Progenitor cell of endocrine pancreas (in vitro differentiated cells): ENCODE data around the gene DPP8. TPM values are rescaled to one million over a fixed set of nuclear protein-coding genes. Genes with fewer than 3 reads are reported as not detected.
A peak's percentile ranks its signal among the peaks of the same experiment; 100 is the strongest.
"Not testable (repeated sequence)": the region's sequence is repeated elsewhere in the genome, so short reads cannot be mapped to it uniquely, and the experiment has no call there.

Experiments used
- DNase-seq: peaks from one replicate; pipeline ENCODE4 v3.0.0; 2021; ENCODE audit warnings: low spot score; ENCODE audit not compliant: unreplicated experiment
- H3K27ac Mint-ChIP-seq: 2 replicates; pipeline ENCODE4 v1.8.0; 2021; ENCODE audit warnings: mild to moderate bottlenecking, moderate library complexity, mixed read lengths
- H3K27me3 Mint-ChIP-seq: 2 replicates; pipeline ENCODE4 v1.8.0; 2021; ENCODE audit warnings: mixed read lengths
- H3K36me3 Mint-ChIP-seq: 2 replicates; pipeline ENCODE4 v1.8.0; 2022; ENCODE audit warnings: mixed read lengths; ENCODE audit not compliant: insufficient read depth
- H3K4me1 Mint-ChIP-seq: 2 replicates; pipeline ENCODE4 v1.8.0; 2021; ENCODE audit warnings: low read depth, mixed read lengths
- H3K4me3 Mint-ChIP-seq: 2 replicates; pipeline ENCODE4 v1.8.0; 2021; ENCODE audit warnings: low read depth, mild to moderate bottlenecking, moderate library complexity, mixed read lengths
- H3K9me3 Mint-ChIP-seq: 2 replicates; pipeline ENCODE4 v1.8.0; 2021; ENCODE audit warnings: low read depth, mixed read lengths
- total RNA-seq: library from RNA; stranded (reverse); gene quantifications from 2 replicates; pipeline ENCODE4 v1.2.1, GENCODE V29; 2021
- TF ChIP-seq, protein P1 (sequence below): fragments of 200-600 bp; sonication (generic); IDR thresholded peaks from one replicate; pipeline ENCODE4 v1.5.0; 2021; ENCODE audit warnings: antibody characterized with exemption, mild to moderate bottlenecking; ENCODE audit not compliant: unreplicated experiment

The DPP8 gene
- total RNA-seq, 1 donor from 2014 or later, result 30.7 TPM

DNA sequence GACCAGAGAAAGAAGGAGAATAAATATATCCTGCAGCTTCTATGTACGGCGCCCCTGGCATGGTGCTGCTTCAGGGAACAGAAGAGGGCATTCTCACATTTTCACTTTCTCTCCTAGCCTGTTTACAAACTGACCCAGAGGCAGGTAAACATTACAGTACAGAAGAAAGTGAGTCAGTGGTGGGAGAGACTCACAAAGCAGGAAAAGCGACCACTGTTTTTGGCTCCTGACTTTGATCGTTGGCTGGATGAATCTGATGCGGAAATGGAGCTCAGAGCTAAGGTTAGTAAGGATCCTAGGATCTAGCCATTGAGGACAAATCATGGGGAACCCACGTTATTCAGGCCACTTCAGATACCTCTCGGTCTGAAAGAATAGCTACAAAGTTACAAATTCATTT lies 39.1 kb upstream of the DPP8 start:
- no peak overlapping the region for H3K4me3 Mint-ChIP-seq
- H3K9me3 Mint-ChIP-seq, result no peaks in the 10 kb centered on the region
- no peaks in the 10 kb centered on the region for H3K27me3 Mint-ChIP-seq
- no peak for DNase-seq
- H3K4me1 Mint-ChIP-seq, result peaks cover 20% of the 10 kb centered on the region
- H3K27ac Mint-ChIP-seq, result no peak overlapping the region
- peaks cover 49% of the 10 kb centered on the region for H3K36me3 Mint-ChIP-seq
- TF ChIP-seq, protein P1, sequence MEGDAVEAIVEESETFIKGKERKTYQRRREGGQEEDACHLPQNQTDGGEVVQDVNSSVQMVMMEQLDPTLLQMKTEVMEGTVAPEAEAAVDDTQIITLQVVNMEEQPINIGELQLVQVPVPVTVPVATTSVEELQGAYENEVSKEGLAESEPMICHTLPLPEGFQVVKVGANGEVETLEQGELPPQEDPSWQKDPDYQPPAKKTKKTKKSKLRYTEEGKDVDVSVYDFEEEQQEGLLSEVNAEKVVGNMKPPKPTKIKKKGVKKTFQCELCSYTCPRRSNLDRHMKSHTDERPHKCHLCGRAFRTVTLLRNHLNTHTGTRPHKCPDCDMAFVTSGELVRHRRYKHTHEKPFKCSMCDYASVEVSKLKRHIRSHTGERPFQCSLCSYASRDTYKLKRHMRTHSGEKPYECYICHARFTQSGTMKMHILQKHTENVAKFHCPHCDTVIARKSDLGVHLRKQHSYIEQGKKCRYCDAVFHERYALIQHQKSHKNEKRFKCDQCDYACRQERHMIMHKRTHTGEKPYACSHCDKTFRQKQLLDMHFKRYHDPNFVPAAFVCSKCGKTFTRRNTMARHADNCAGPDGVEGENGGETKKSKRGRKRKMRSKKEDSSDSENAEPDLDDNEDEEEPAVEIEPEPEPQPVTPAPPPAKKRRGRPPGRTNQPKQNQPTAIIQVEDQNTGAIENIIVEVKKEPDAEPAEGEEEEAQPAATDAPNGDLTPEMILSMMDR, result no peak

DNA sequence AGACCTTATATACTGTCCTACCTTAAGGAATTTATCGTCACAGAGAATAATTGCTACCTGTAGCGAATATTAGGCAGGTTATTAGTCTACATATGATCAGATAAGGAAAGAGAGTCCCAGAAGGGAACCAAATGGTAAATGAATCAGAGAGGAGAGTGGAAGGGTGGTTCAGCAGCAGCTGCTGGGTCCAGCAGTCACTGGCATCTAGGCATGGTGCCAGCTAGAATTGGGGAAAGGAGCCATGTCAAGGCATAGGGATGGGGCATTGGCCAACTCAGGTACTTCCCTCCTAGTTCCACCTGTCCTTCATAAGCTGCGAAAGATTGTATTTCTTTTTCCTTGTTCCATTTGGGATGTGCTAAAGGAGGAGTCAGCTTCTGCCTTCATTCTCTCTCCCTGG lies 36.2 kb upstream of the DPP8 start:
- no peak for DNase-seq
- Mint-ChIP-seq H3K4me3 (no peak overlapping the region), H3K9me3 (no peaks in the 10 kb centered on the region), H3K27ac (no peak overlapping the region), H3K4me1 (peaks cover 17% of the 10 kb centered on the region), H3K36me3 (peaks cover 29% of the 10 kb centered on the region), H3K27me3 (no peaks in the 10 kb centered on the region)
- TF ChIP-seq, protein P1, result no peak

DNA sequence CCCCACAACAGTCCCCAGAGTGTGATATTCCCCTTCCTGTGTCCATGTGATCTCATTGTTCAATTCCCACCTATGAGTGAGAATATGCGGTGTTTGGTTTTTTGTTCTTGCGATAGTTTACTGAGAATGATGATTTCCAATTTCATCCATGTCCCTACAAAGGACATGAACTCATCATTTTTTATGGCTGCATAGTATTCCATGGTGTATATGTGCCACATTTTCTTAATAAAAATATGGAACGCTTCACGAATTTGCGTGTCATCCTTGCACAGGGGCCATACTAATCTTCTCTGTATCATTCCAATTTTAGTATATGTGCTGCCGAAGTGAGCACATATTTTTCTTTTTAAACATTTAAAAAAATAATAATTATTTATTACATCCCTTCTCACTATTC lies 35.4 kb upstream of the DPP8 start:
- H3K27me3 Mint-ChIP-seq, H3K4me3 Mint-ChIP-seq, H3K9me3 Mint-ChIP-seq, DNase-seq, H3K27ac Mint-ChIP-seq: not testable (repeated sequence)
- peaks cover 25% of the 10 kb centered on the region for H3K36me3 Mint-ChIP-seq
- peaks cover 12% of the 10 kb centered on the region for H3K4me1 Mint-ChIP-seq

DNA sequence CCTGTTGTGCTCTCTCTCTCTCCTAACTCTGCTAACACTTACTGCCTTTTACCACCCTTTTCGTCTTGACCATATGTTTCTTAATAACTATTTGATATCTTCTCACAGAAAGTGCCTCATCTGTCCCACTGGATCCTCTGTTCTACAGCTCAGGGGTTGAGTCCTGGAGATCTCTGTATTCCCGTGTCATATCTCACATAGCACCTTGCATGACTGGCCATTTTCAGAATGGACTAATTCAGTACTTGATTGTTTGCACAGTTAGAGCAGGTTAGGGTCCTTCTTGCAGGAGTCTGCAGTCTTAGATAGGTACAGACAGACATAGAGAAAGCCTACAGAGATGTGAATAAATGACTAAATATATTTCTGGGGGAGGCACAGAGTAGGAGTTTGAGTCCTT lies 33.7 kb upstream of the DPP8 start:
- Mint-ChIP-seq H3K4me3 (no peak overlapping the region), H3K27ac (peak overlapping the region; percentile 18)

DNA sequence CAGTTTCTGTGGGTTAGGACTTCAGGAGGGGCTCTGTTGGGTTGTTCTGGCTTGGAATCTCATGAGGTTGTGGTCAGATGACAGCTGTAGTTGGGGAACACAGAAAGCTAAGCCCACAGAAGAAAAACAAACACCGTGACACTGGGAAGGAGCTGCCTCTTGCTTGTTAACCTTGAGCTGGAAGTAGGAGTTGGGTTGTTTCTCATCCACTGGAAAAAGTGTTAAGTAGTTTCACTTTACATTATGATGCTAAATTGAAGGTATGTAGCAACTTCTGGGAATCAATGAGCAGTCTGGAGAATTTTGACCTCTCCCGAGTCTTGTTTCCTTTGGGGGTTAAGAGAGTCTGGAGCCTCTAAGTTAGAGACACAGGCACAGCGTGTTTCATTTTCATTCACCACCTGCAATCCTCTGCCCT lies 33.2 kb upstream of the DPP8 start:
- TF ChIP-seq, protein P1, result no peak
- H3K4me1 Mint-ChIP-seq, result peaks cover 19% of the 10 kb centered on the region
- peaks cover 20% of the 10 kb centered on the region for H3K36me3 Mint-ChIP-seq
- no peaks in the 10 kb centered on the region for H3K27me3 Mint-ChIP-seq
- no peak overlapping the region for H3K4me3 Mint-ChIP-seq
- no peaks in the 10 kb centered on the region for H3K9me3 Mint-ChIP-seq
- H3K27ac Mint-ChIP-seq, result peak overlapping the region; percentile 18
- DNase-seq, result no peak

More for the DNA sequence above, 33.7 kb upstream of the DPP8 start:
- TF ChIP-seq, protein P1, result no peak
- no peak for DNase-seq
- Mint-ChIP-seq H3K4me1 (peaks cover 17% of the 10 kb centered on the region), H3K9me3 (no peaks in the 10 kb centered on the region), H3K27me3 (no peaks in the 10 kb centered on the region), H3K36me3 (peaks cover 21% of the 10 kb centered on the region)

DNA sequence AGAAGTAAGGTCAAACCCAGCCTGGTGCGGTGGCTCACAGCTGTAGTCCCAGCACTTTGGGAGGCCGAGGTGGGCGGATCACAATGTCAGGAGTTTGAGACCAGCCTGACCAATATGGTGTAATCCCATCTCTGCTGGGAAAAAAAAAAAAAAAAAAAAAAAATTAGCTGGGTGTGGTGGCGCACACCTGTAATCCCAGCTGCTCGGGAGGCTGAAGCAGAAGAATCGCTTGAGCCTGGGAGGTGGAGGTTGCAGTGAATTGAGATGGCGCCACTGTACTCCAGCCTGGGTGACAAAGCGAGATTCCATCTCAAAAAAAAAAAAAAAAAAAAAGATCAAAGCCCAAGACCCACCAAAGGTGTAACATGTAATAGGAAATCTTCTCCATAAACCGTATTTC lies 31.8 kb upstream of the DPP8 start:
- not testable (repeated sequence) for H3K27me3 Mint-ChIP-seq, DNase-seq, H3K9me3 Mint-ChIP-seq, H3K27ac Mint-ChIP-seq, H3K4me3 Mint-ChIP-seq
- Mint-ChIP-seq H3K4me1 (peaks cover 20% of the 10 kb centered on the region), H3K36me3 (peaks cover 11% of the 10 kb centered on the region)
